ENCODE measurements around the gene ZFYVE26. TPM values are rescaled to one million over a fixed set of nuclear protein-coding genes. Genes with fewer than 3 reads are reported as not detected.
A peak's percentile ranks its signal among the peaks of the same experiment; 100 is the strongest.

Gene ZFYVE26
- polyA plus RNA-seq, 2 of the 4 experiments (the other 2 are of a cell fraction) = 4.5 to 11.3 TPM

GRCh38 chr14:67776653-67777322 is 39.6 kb downstream of the ZFYVE26 start:
- ChIA-PET POLR2A (no interaction called here), CTCF (interaction anchor here (0.6 to 1.3 kb wide), 4 partner anchors 10 to 1708 kb away, joined by 3 to 6 read pairs (median 4); partner anchors contain the start of gene PLEKHD1)
- H3K4me2 ChIP-seq = no peak overlapping the region
- DNase-seq (ENCODE audit: low read depth in 1 of 2, low spot score in 1 of 2) (no peak), ATAC-seq (no peak), FAIRE-seq (no peak)
- WGBS (ENCODE audit: missing lambda C conversion rate) = 73% methylated on average over 4 of the region's 4 CpGs
- H3K4me3 ChIP-seq = no peak overlapping the region
- H3K4me1 ChIP-seq = no peaks in the 10 kb centered on the region
- H3K27ac ChIP-seq = no peak overlapping the region
- H3K9me3 ChIP-seq = no peaks in the 10 kb centered on the region
- no peak for TF ChIP-seq ZSCAN20 (CRISPR knock-in tag; IDR thresholded peaks at IDR 0.05)

- POLR2A ChIA-PET = no interaction called here
- H3K4me1 ChIP-seq = no peaks in the 10 kb centered on the region
- H3K9me3 ChIP-seq = no peaks in the 10 kb centered on the region
- no peak overlapping the region for H3K4me3 ChIP-seq
- CTCF ChIA-PET = interaction anchor here (1.0 kb wide), 1 partner anchor 63 kb away, joined by 3 read pairs; no protein-coding TSS in a partner anchor
- ATAC-seq = no peak
- H3K4me2 ChIP-seq = no peak overlapping the region
- 88% methylated on average over 5 of the region's 5 CpGs for WGBS (ENCODE audit: missing lambda C conversion rate)
- H3K27ac ChIP-seq = no peak overlapping the region
- TF ChIP-seq ZNF302 (CRISPR knock-in tag; IDR thresholded peaks at IDR 0.05) (no peak), NPAS2 (CRISPR knock-in tag; IDR thresholded peaks at IDR 0.05; ENCODE audit: borderline replicate concordance) (no peak), NR3C1 (IDR thresholded peaks at IDR 0.05) (no peak), CTCF (IDR thresholded peaks at IDR 0.05) (no peak), FOSL2 (IDR thresholded peaks at IDR 0.05) (no peak), FOSL2 (CRISPR knock-in tag; IDR thresholded peaks at IDR 0.05) (no peak), MAZ (IDR thresholded peaks at IDR 0.05; ENCODE audit: borderline replicate concordance, low read depth, low read length) (no peak)
- no peak for FAIRE-seq
- no peak for DNase-seq (ENCODE audit: low read depth in 1 of 2, low spot score in 1 of 2)
These were observed 42.5 kb downstream of the ZFYVE26 start for GRCh38 chr14:67773844-67774377.

GRCh38 chr14:67768219-67768618 is 48.2 kb downstream of the ZFYVE26 start:
- Histone ChIP-seq H3K4me3 (no peak overlapping the region), H3K9me3 (no peaks in the 10 kb centered on the region), H3K27ac (no peak overlapping the region), H3K4me2 (no peak overlapping the region), H3K4me1 (peaks cover 8% of the 10 kb centered on the region; the same call in 2 of the 3 replicates)
- DNase-seq (ENCODE audit: low read depth in 1 of 2, low spot score in 1 of 2) = no peak
- TF ChIP-seq RCOR1 (IDR thresholded peaks at IDR 0.05; ENCODE audit: low read depth, low read length) (no peak), HOXB5 (CRISPR knock-in tag; IDR thresholded peaks at IDR 0.05) (no peak), GATA3 (IDR thresholded peaks at IDR 0.05; ENCODE audit: borderline replicate concordance) (no peak), HEYL (CRISPR knock-in tag; IDR thresholded peaks at IDR 0.05) (no peak)
- no peak for ATAC-seq
- ChIA-PET POLR2A (no interaction called here), CTCF (interaction anchor here (0.8 kb wide), 1 partner anchor 8 kb away, joined by 3 read pairs; no protein-coding TSS in a partner anchor)
- no peak for FAIRE-seq
- WGBS (ENCODE audit: missing lambda C conversion rate) = 76% methylated on average over 2 of the region's 2 CpGs

GRCh38 chr14:67766035-67766680 is 50.2 kb downstream of the ZFYVE26 start:
- peak; percentile 34 to 46; a peak in 3 of 5 replicates for TF ChIP-seq RAD21 (conservative IDR thresholded peaks at IDR 0.05 in 1 of 2, IDR thresholded peaks at IDR 0.05 in 1 of 2)
- no peak for TF ChIP-seq EHMT2 (IDR thresholded peaks at IDR 0.05; ENCODE audit: low read depth)
- TF ChIP-seq MAX (IDR thresholded peaks at IDR 0.05) = no peak
- peak; percentile 21; the same call in 1 of the 3 replicates for TF ChIP-seq CTCF (IDR thresholded peaks at IDR 0.05)
- ATAC-seq (peak; percentile 51 to 67; a peak in 4 of 6 replicates), FAIRE-seq (no peak), DNase-seq (ENCODE audit: low read depth in 1 of 2, low spot score in 1 of 2) (peak in 1 of 2 experiments; percentile 12)
- no peaks in the 10 kb centered on the region for H3K9me3 ChIP-seq
- no peak overlapping the region for H3K27ac ChIP-seq
- 90% methylated on average over 10 of the region's 10 CpGs for WGBS (ENCODE audit: missing lambda C conversion rate)
- H3K4me2 ChIP-seq = no peak overlapping the region
- H3K4me3 ChIP-seq = no peak overlapping the region
- H3K4me1 ChIP-seq = peaks cover 10% of the 10 kb centered on the region; the same call in 2 of the 3 replicates
- ChIA-PET CTCF (interaction anchor here (0.5 to 1.8 kb wide), 8 partner anchors 11 to 751 kb away, joined by 3 to 6 read pairs (median 4); no protein-coding TSS in a partner anchor), POLR2A (no interaction called here)

Data from A549 (cell line).